ENCODE data around the gene KERA. TPM values are rescaled to one million over a fixed set of nuclear protein-coding genes. Genes with fewer than 3 reads are reported as not detected.
"Not testable (repeated sequence)": the region's sequence is repeated elsewhere in the genome, so short reads cannot be mapped to it uniquely, and the experiment has no call there.

Gene KERA
- total RNA-seq = not detected
- long read RNA-seq = 0 reads

- DNase-seq = no peak
- intact Hi-C loops (cut with DNase I, micrococcal nuclease) = no loop called here
- ATAC-seq = no peak
Measured at GRCh38 chr12:91057368-91058165, at the start of gene KERA. KERA (minus strand) TSS chr12:91058024; CDS start chr12:91056281, 1,743 bp downstream.

- intact Hi-C loops (cut with DNase I, micrococcal nuclease) = no loop called here
- no peak for DNase-seq
- ATAC-seq = no peak
Measured at GRCh38 chr12:91106283-91106682, 48.5 kb upstream of the KERA start.

GRCh38 chr12:91105807-91106206 is 48.0 kb upstream of the KERA start:
- intact Hi-C loops (cut with DNase I, micrococcal nuclease) = no loop called here
- ATAC-seq = no peak
- DNase-seq = no peak

- intact Hi-C loops (cut with DNase I, micrococcal nuclease) = no loop called here
- DNase-seq (no peak), ATAC-seq (no peak)
Measured at GRCh38 chr12:91104812-91105466, 47.1 kb upstream of the KERA start.

- intact Hi-C loops (cut with DNase I, micrococcal nuclease) = no loop called here
- DNase-seq (no peak), ATAC-seq (no peak)
Measured at GRCh38 chr12:91103624-91104023, 45.8 kb upstream of the KERA start.

- DNase-seq = no peak
- intact Hi-C loops (cut with DNase I, micrococcal nuclease) = no loop called here
- ATAC-seq = no peak
Measured at GRCh38 chr12:91103101-91103500, 45.3 kb upstream of the KERA start.

- intact Hi-C loops (cut with DNase I, micrococcal nuclease) = no loop called here
- DNase-seq (no peak), ATAC-seq (no peak)
Measured at GRCh38 chr12:91100906-91101305, 43.1 kb upstream of the KERA start.

- no peak for ATAC-seq
Measured at GRCh38 chr12:91099836-91100235, 42.0 kb upstream of the KERA start.

GRCh38 chr12:91099341-91099740 is 41.5 kb upstream of the KERA start:
- ATAC-seq (no peak), DNase-seq (no peak)
- intact Hi-C loops (cut with DNase I, micrococcal nuclease) = no loop called here

More at GRCh38 chr12:91099836-91100235, 42.0 kb upstream of the KERA start:
- no peak for DNase-seq
- intact Hi-C loops (cut with DNase I, micrococcal nuclease) = no loop called here

GRCh38 chr12:91098941-91099340 is 41.1 kb upstream of the KERA start:
- ATAC-seq (no peak), DNase-seq (no peak)
- intact Hi-C loops (cut with DNase I, micrococcal nuclease) = no loop called here

GRCh38 chr12:91098461-91098860 is 40.6 kb upstream of the KERA start:
- DNase-seq (no peak), ATAC-seq (no peak)
- intact Hi-C loops (cut with DNase I, micrococcal nuclease) = no loop called here

- no peak for ATAC-seq
- intact Hi-C loops (cut with DNase I, micrococcal nuclease) = no loop called here
- DNase-seq = no peak
Measured at GRCh38 chr12:91094957-91095356, 37.1 kb upstream of the KERA start.

GRCh38 chr12:91094032-91094662 is 36.3 kb upstream of the KERA start:
- no peak for ATAC-seq
- DNase-seq = no peak
- intact Hi-C loops (cut with DNase I, micrococcal nuclease) = no loop called here

- intact Hi-C loops (cut with DNase I, micrococcal nuclease) = no loop called here
- DNase-seq = no peak
- no peak for ATAC-seq
Measured at GRCh38 chr12:91093341-91093740, 35.5 kb upstream of the KERA start.

GRCh38 chr12:91091916-91092715 is 34.3 kb upstream of the KERA start:
- no peak for DNase-seq
- no peak for ATAC-seq
- intact Hi-C loops (cut with DNase I, micrococcal nuclease) = no loop called here

- intact Hi-C loops (cut with DNase I, micrococcal nuclease); DNase-seq; ATAC-seq: not testable (repeated sequence)
Measured at GRCh38 chr12:91089953-91090352, 32.1 kb upstream of the KERA start.

GRCh38 chr12:91080041-91080440 is 22.2 kb upstream of the KERA start:
- ATAC-seq = no peak
- no peak for DNase-seq
- intact Hi-C loops (cut with DNase I, micrococcal nuclease) = no loop called here

- DNase-seq = no peak
- ATAC-seq = no peak
- intact Hi-C loops (cut with DNase I, micrococcal nuclease) = no loop called here
Measured at GRCh38 chr12:91078501-91078900, 20.7 kb upstream of the KERA start.

GRCh38 chr12:91077228-91077954 is 19.6 kb upstream of the KERA start:
- intact Hi-C loops (cut with DNase I, micrococcal nuclease) = no loop called here
- ATAC-seq (no peak), DNase-seq (no peak)

Data from left colon (tissue), 2 donors.